T-cell (primary cell): ENCODE results near the gene ENPP7. TPM values are rescaled to one million over a fixed set of nuclear protein-coding genes. Genes with fewer than 3 reads are reported as not detected.

Experiments used
- ATAC-seq, 4 experiments: fragments of 200-7000 bp in 3 of 4; fragments of 150-1000 bp in 1 of 4; cut with Tn5 transposase; replicated peaks in 1 of 4; 1 replicate in 3 of 4; 2 replicates in 1 of 4; pipeline ENCODE4 v1.10.0; 2021; ENCODE audit warnings: moderate library complexity in 3 of 4, mild to moderate bottlenecking in 2 of 4, moderate number of reproducible peaks in 1 of 4
- CTCF ChIA-PET, 2 donors: fragments of 300-600 bp; sonication (Branson Sonifier 250); formaldehyde crosslinking; loops; one replicate each; lab custom pipeline; 2022; ENCODE audit warnings: antibody characterized with exemption in 2 of 2; lab: Charles Lee
- POLR2A ChIA-PET, 2 donors: fragments of 300-600 bp; sonication (Branson Sonifier 250); formaldehyde crosslinking; loops; one replicate each; lab custom pipeline; 2022; ENCODE audit warnings: antibody characterized with exemption in 2 of 2; lab: Charles Lee
- DNase-seq, 35 experiments: peaks; one replicate each; pipeline versions ENCODE4 v3.0.0 to v3.0.0-alpha.2; 2013 to 2023
- H3K27ac ChIP-seq: one replicate; pipeline ENCODE4 v1.5.1; 2013; ENCODE audit warnings: low read length
- H3K27me3 ChIP-seq, 2 experiments: replicated peaks in 1 of 2; 1 replicate in 1 of 2; 2 replicates in 1 of 2; pipeline versions ENCODE4 v1.6.1 to v1.7.0; 2013; ENCODE audit warnings: low read length in 1 of 2, mixed read lengths in 1 of 2; ENCODE audit not compliant: control insufficient read depth in 2 of 2, insufficient read depth in 2 of 2; ENCODE audit errors: extremely low read depth in 1 of 2
- H3K36me3 ChIP-seq, 2 donors: 1 replicate in 1 of 2; 2 replicates in 1 of 2; pipeline versions ENCODE4 v1.6.1 to v1.7.0; 2013; ENCODE audit warnings: low read length in 1 of 2; ENCODE audit not compliant: control insufficient read depth in 2 of 2, insufficient read depth in 1 of 2; ENCODE audit errors: extremely low read depth in 1 of 2
- H3K4me1 ChIP-seq, 2 experiments: 1 replicate in 1 of 2; 2 replicates in 1 of 2; pipeline versions ENCODE4 v1.6.1 to v1.7.0; 2013; ENCODE audit warnings: low read length in 2 of 2, mixed read lengths in 1 of 2; ENCODE audit not compliant: insufficient read depth in 2 of 2, control insufficient read depth in 1 of 2; ENCODE audit errors: extremely low read depth in 1 of 2
- H3K4me3 ChIP-seq, 2 donors: 1 replicate in 1 of 2; 2 replicates in 1 of 2; pipeline versions ENCODE4 v1.5.1 to v1.7.0; 2013; ENCODE audit warnings: mild to moderate bottlenecking in 2 of 2, low read length in 1 of 2, moderate library complexity in 1 of 2; ENCODE audit not compliant: control insufficient read depth in 1 of 2; ENCODE audit errors: extremely low read depth in 1 of 2
- H3K9me3 ChIP-seq: 2 replicates; pipeline ENCODE4 v1.7.0; 2013
- H3K27ac Mint-ChIP-seq, 2 donors: one replicate each; pipeline ENCODE4 v1.8.0; 2020 to 2021; ENCODE audit warnings: mild to moderate bottlenecking in 2 of 2, mixed read lengths in 2 of 2
- H3K27me3 Mint-ChIP-seq, 2 donors: one replicate each; pipeline ENCODE4 v1.8.0; 2021 to 2022; ENCODE audit warnings: mixed read lengths in 2 of 2
- H3K36me3 Mint-ChIP-seq: one replicate; pipeline ENCODE4 v1.8.0; 2021; ENCODE audit warnings: mixed read lengths
- H3K4me1 Mint-ChIP-seq, 3 donors: one replicate each; pipeline ENCODE4 v1.8.0; 2020 to 2022; ENCODE audit warnings: mixed read lengths in 3 of 3, mild to moderate bottlenecking in 1 of 3
- H3K4me3 Mint-ChIP-seq, 3 donors: one replicate each; pipeline ENCODE4 v1.8.0; 2020 to 2022; ENCODE audit warnings: mild to moderate bottlenecking in 3 of 3, mixed read lengths in 3 of 3, moderate library complexity in 3 of 3
- H3K9me3 Mint-ChIP-seq, 3 donors: one replicate each; pipeline ENCODE4 v1.8.0; 2020 to 2022; ENCODE audit warnings: mixed read lengths in 3 of 3
- WGBS: methylation state at CpG from one replicate; pipeline ENCODE4 v1.1.5; 2013; ENCODE audit warnings: missing lambda C conversion rate; ENCODE audit not compliant: insufficient coverage; 5-methylcytosine and 5-hydroxymethylcytosine counted together
- total RNA-seq, 35 experiments: library from RNA in 6 of 35; stranded (reverse) in 6 of 35; fragments of 120-200 nt in 1 of 35; gene quantifications; one replicate each; pipeline versions ENCODE4 v1.2.1 to v1.2.4 and lab custom pipeline; 2013 to 2026

ENPP7 gene, protein sequence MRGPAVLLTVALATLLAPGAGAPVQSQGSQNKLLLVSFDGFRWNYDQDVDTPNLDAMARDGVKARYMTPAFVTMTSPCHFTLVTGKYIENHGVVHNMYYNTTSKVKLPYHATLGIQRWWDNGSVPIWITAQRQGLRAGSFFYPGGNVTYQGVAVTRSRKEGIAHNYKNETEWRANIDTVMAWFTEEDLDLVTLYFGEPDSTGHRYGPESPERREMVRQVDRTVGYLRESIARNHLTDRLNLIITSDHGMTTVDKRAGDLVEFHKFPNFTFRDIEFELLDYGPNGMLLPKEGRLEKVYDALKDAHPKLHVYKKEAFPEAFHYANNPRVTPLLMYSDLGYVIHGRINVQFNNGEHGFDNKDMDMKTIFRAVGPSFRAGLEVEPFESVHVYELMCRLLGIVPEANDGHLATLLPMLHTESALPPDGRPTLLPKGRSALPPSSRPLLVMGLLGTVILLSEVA
- total RNA-seq (under 1 TPM in 1 of 5 donors, not detected in 4; 0.15 TPM), total RNA-seq (lab: John Stamatoyannopoulos, UW) (0 to 0.37 (median 0) reads per million in 29 experiments)
- total RNA-seq (2013): 0.37 TPM

DNA sequence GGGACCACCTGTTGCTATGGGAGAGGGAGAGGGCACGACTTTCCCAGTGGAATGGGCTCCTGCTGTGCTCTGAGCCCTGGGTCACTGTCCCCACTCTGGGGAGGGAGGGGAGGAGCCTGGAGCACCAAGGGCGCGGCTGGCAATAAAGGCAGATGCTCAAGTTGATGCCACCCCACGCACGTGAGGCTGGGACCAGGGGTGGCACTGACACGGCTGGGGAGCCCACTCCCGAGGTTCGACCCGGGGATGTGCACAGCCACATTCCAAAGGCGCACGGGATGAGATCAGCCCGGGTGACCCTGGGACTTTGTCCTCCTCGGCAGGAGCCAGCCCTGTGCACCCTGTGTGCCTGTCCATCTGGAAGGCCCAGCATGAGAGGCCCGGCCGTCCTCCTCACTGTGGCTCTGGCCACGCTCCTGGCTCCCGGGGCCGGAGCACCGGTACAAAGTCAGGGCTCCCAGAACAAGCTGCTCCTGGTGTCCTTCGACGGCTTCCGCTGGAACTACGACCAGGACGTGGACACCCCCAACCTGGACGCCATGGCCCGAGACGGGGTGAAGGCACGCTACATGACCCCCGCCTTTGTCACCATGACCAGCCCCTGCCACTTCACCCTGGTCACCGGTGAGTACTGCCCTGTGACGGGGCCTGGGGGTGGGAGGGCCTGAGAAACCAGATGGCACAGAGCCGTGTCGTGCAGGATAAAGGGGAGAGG lies at the start of gene ENPP7:
Gene ENPP7, plus strand, starts transcription at position 175 of the 715 bp plus-strand sequence. Its CDS starts 197 bp downstream, at position 372.
- H3K27me3 ChIP-seq: peaks cover 0 to 4% of the 10 kb centered on the region in 2 experiments
- no peak within 1 kb of the TSS for H3K27ac Mint-ChIP-seq
- ATAC-seq (no peak), DNase-seq (no peak)
- no peaks in the 10 kb centered on the region for H3K36me3 Mint-ChIP-seq
- peak within 1 kb of the TSS in 1 of 3 donors; percentile 73 for H3K4me3 Mint-ChIP-seq
- H3K27me3 Mint-ChIP-seq: peaks cover 0 to 1% of the 10 kb centered on the region in 2 donors
- no peaks in the 10 kb centered on the region for H3K9me3 Mint-ChIP-seq
- peaks cover 14 to 33% (median 20%) of the 10 kb centered on the region in 3 donors for H3K4me1 Mint-ChIP-seq
- H3K36me3 ChIP-seq: no peaks in the 10 kb centered on the region
- POLR2A ChIA-PET: no interaction called here
- CTCF ChIA-PET: no interaction called here
- no peaks in the 10 kb centered on the region for H3K9me3 ChIP-seq
- peaks cover 3 to 15% of the 10 kb centered on the region in 2 experiments for H3K4me1 ChIP-seq
- no peak within 1 kb of the TSS for H3K4me3 ChIP-seq
- no peak within 1 kb of the TSS for H3K27ac ChIP-seq
- WGBS: 90% methylated on average over 27 of the region's 33 CpGs

DNA sequence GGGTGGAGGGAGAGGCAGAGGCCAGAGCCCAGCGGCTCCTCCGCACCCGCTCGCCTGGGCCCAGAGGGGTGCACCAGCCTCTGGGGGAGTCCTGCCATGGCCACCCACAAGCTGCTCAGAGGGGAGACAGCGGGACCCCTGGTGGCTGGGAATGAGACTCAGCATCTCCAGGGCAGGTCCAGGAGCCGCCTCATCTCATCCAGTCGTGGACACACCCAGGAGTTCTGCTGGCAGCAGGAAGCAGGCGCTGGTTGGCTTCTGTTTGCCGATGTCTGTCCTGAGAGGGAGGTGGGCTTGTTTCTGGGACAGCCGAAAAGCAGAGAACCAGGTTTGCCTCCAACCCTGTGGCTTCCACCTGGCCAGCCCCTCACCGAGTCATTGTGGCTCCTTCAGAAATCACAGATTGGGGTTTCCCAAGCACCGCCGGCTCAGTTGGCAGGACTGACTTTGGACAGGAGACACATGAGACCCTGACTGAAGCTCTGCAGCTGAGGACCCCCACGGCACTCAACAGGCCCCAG lies 49.6 kb upstream of the ENPP7 start:
- WGBS: 74% methylated on average over 14 of the region's 14 CpGs
- Mint-ChIP-seq H3K36me3 (no peaks in the 10 kb centered on the region), H3K4me1 (no peaks in the 10 kb centered on the region), H3K27me3 (peaks cover 41 to 56% of the 10 kb centered on the region in 2 donors), H3K9me3 (no peaks in the 10 kb centered on the region), H3K4me3 (no peak overlapping the region), H3K27ac (no peak overlapping the region)
- DNase-seq (no peak), ATAC-seq (no peak)
- Histone ChIP-seq H3K27me3 (peaks cover 0 to 55% of the 10 kb centered on the region in 2 experiments), H3K4me1 (no peaks in the 10 kb centered on the region), H3K4me3 (no peak overlapping the region), H3K27ac (no peak overlapping the region), H3K9me3 (no peaks in the 10 kb centered on the region), H3K36me3 (no peaks in the 10 kb centered on the region)
- ChIA-PET CTCF (no interaction called here), POLR2A (no interaction called here)

DNA sequence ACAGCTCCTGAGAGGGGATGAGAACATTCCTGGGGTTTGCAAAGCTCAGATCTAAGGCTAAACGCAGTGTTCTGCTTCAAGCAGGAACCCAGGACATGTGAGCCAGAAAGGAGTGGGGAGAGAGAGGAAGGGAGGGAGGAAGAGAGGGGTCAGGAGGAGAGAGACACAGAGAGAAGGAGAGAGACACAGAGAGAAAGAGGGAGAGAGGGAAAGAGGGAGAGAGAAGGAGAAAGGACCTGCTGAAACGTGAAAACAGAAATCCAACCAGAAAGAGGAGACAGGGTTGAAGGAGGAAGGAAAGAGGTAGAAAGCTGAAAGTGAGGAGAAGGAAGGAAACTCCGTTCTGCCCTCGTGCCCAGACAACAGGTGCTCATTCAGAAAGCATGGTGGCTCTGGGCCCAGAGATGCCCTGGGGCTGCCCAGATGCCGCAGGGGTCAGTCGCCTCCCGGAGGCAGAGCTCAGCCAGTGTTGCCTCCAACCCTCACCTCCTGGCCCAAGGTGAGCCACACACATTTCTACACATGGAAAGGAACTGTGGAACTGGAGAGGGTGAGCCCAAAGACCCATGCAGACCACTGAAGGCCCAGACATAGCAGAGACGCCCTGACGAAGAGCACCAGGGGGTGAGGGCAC lies 49.0 kb upstream of the ENPP7 start:
- H3K36me3 Mint-ChIP-seq: no peaks in the 10 kb centered on the region
- ChIA-PET CTCF (no interaction called here), POLR2A (no interaction called here)
- Histone ChIP-seq H3K27ac (no peak overlapping the region), H3K4me1 (no peaks in the 10 kb centered on the region), H3K9me3 (no peaks in the 10 kb centered on the region), H3K36me3 (no peaks in the 10 kb centered on the region), H3K4me3 (no peak overlapping the region), H3K27me3 (peaks cover 0 to 60% of the 10 kb centered on the region in 2 experiments)
- H3K4me3 Mint-ChIP-seq: no peak overlapping the region
- 58% methylated on average over 4 of the region's 9 CpGs for WGBS
- H3K4me1 Mint-ChIP-seq: no peaks in the 10 kb centered on the region
- DNase-seq (no peak), ATAC-seq (no peak)
- peaks cover 41 to 56% of the 10 kb centered on the region in 2 donors for H3K27me3 Mint-ChIP-seq
- H3K27ac Mint-ChIP-seq: no peak overlapping the region
- no peaks in the 10 kb centered on the region for H3K9me3 Mint-ChIP-seq

DNA sequence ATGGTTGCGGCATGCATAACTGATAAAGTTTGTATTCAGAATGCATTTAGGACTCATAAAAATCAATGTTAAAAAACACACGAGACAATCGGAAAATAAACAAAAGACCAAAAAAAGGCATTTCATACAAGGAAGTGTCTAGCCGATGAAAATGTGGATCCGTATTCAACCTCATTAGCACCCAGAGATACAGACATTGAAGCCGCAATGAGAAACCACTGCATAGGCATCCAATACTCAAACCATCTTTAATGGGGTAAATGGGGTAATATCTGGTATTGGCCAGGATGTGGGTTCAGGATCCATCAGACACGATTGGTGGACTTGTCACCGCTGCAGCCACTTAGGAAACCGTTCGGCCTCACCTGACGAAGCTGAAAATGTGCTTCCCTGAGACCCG lies 47.4 kb upstream of the ENPP7 start:
- WGBS: 83% methylated on average over 6 of the region's 12 CpGs

DNA sequence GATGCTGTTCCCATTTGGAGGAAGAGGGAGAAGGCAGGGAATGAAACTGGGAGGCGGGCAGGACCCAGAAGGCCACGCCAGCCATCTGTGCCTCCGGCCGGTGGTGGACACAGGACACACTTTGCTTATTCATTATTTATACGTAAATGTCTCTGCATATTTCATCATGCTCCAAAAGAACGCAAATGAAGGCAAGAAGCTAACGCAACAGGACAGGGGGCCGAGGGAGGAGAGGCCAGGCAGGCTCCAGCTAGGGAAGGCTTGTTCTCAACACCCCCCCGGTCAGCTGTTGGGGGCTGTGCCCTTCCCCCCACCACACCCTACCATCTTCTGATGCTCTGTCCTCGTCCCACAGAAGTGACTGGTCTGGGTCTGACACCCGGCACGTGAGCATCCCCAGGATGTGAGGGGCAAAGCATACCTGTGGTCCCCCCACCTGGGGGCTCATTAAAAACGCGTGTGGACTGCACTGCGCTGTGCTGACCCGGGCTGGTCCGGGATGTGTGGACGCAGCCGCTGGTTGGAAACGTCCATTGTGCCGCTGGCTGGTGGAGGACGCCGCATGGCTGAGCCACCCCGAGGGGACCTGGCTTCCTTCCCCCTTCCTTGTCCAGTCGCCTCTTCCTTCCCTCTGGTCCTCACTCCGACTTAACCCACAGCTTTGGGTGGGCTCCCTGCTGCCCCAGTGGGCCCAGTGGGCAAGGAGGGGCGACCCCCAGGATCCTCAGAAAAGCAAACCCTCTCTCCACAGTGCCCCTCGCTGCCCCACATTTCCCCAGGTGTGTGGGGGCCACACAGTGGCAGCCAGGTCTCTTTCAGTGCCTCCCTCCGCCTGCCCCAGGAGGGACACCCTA lies 46.4 kb upstream of the ENPP7 start:
- Mint-ChIP-seq H3K4me1 (no peaks in the 10 kb centered on the region), H3K36me3 (no peaks in the 10 kb centered on the region), H3K27me3 (peaks cover 34 to 52% of the 10 kb centered on the region in 2 donors), H3K4me3 (no peak overlapping the region), H3K9me3 (no peaks in the 10 kb centered on the region), H3K27ac (no peak overlapping the region)
- 65% methylated on average over 21 of the region's 29 CpGs for WGBS
- H3K4me1 ChIP-seq: no peaks in the 10 kb centered on the region
- H3K9me3 ChIP-seq: no peaks in the 10 kb centered on the region
- POLR2A ChIA-PET: no interaction called here
- no peak overlapping the region for H3K27ac ChIP-seq
- DNase-seq: no peak
- CTCF ChIA-PET: no interaction called here
- no peak overlapping the region for H3K4me3 ChIP-seq
- peaks cover 0 to 64% of the 10 kb centered on the region in 2 experiments for H3K27me3 ChIP-seq
- H3K36me3 ChIP-seq: no peaks in the 10 kb centered on the region
- no peak for ATAC-seq

More for the DNA sequence above, 47.4 kb upstream of the ENPP7 start:
- Mint-ChIP-seq H3K9me3 (no peaks in the 10 kb centered on the region), H3K4me3 (no peak overlapping the region), H3K4me1 (no peaks in the 10 kb centered on the region), H3K27ac (no peak overlapping the region), H3K36me3 (no peaks in the 10 kb centered on the region), H3K27me3 (peaks cover 35 to 52% of the 10 kb centered on the region in 2 donors)
- no peak overlapping the region for H3K27ac ChIP-seq
- H3K27me3 ChIP-seq: peaks cover 0 to 65% of the 10 kb centered on the region in 2 experiments
- no peak overlapping the region for H3K4me3 ChIP-seq
- no peaks in the 10 kb centered on the region for H3K36me3 ChIP-seq
- CTCF ChIA-PET: no interaction called here
- no peaks in the 10 kb centered on the region for H3K4me1 ChIP-seq
- no peak for DNase-seq
- no peak for ATAC-seq
- POLR2A ChIA-PET: no interaction called here
- H3K9me3 ChIP-seq: no peaks in the 10 kb centered on the region
